Upper lobe of left lung (tissue), 4 donors: Measurements from ENCODE around the gene CD34.

Experiments used
- CTCF ChIP-seq, 6 experiments: fragments of 450-650 bp in 4 of 6; fragments of 200-600 bp in 2 of 6; sonication (generic) in 2 of 6; IDR thresholded peaks; one replicate each; pipeline ENCODE4 v1.5.1; 2016 to 2019; ENCODE audit warnings: antibody characterized with exemption in 6 of 6
- EP300 ChIP-seq, 4 donors: sonication (generic); formaldehyde crosslinking; IDR thresholded peaks; one replicate each; pipeline ENCODE4 v1.5.1; 2017; ENCODE audit warnings: antibody characterized with exemption in 4 of 4, control low read depth in 2 of 4
- POLR2A ChIP-seq, 4 donors: fragments of 450-650 bp; IDR thresholded peaks; one replicate each; pipeline ENCODE4 v1.5.1; 2016 to 2017; ENCODE audit warnings: antibody characterized with exemption in 4 of 4, mild to moderate bottlenecking in 2 of 4

GRCh38 chr1:207903767-207904166 lies 7.2 kb downstream of the CD34 start:
- no peak for TF ChIP-seq CTCF (IDR thresholded peaks at IDR 0.05)
- no peak for TF ChIP-seq POLR2A (IDR thresholded peaks at IDR 0.05)
- TF ChIP-seq EP300 (IDR thresholded peaks at IDR 0.05), result no peak
